ENCODE results near the gene DSG3.

DSG3 gene, protein sequence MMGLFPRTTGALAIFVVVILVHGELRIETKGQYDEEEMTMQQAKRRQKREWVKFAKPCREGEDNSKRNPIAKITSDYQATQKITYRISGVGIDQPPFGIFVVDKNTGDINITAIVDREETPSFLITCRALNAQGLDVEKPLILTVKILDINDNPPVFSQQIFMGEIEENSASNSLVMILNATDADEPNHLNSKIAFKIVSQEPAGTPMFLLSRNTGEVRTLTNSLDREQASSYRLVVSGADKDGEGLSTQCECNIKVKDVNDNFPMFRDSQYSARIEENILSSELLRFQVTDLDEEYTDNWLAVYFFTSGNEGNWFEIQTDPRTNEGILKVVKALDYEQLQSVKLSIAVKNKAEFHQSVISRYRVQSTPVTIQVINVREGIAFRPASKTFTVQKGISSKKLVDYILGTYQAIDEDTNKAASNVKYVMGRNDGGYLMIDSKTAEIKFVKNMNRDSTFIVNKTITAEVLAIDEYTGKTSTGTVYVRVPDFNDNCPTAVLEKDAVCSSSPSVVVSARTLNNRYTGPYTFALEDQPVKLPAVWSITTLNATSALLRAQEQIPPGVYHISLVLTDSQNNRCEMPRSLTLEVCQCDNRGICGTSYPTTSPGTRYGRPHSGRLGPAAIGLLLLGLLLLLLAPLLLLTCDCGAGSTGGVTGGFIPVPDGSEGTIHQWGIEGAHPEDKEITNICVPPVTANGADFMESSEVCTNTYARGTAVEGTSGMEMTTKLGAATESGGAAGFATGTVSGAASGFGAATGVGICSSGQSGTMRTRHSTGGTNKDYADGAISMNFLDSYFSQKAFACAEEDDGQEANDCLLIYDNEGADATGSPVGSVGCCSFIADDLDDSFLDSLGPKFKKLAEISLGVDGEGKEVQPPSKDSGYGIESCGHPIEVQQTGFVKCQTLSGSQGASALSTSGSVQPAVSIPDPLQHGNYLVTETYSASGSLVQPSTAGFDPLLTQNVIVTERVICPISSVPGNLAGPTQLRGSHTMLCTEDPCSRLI

GRCh38 chr18:31447530-31448191, at the start of gene DSG3:
DSG3 (plus strand) TSS chr18:31447741; CDS start chr18:31447878, 137 bp downstream.
- DNase-seq (ENCODE audit: low read depth) = no peak

- DNase-seq (ENCODE audit: low read depth) = no peak
Measured at GRCh38 chr18:31398191-31398590, 49.4 kb upstream of the DSG3 start.

- DNase-seq (ENCODE audit: low read depth) = no peak
Measured at GRCh38 chr18:31399306-31400032, 48.1 kb upstream of the DSG3 start.

GRCh38 chr18:31401156-31402025, 46.1 kb upstream of the DSG3 start:
- no peak for DNase-seq (ENCODE audit: low read depth)

- no peak for DNase-seq (ENCODE audit: low read depth)
Measured at GRCh38 chr18:31402026-31402373, 45.5 kb upstream of the DSG3 start.

- DNase-seq (ENCODE audit: low read depth) = no peak
Measured at GRCh38 chr18:31403409-31403808, 44.1 kb upstream of the DSG3 start.

- DNase-seq (ENCODE audit: low read depth) = no peak
Measured at GRCh38 chr18:31407649-31408048, 39.9 kb upstream of the DSG3 start.

GRCh38 chr18:31409276-31409675, 38.3 kb upstream of the DSG3 start:
- no peak for DNase-seq (ENCODE audit: low read depth)

DNA sequence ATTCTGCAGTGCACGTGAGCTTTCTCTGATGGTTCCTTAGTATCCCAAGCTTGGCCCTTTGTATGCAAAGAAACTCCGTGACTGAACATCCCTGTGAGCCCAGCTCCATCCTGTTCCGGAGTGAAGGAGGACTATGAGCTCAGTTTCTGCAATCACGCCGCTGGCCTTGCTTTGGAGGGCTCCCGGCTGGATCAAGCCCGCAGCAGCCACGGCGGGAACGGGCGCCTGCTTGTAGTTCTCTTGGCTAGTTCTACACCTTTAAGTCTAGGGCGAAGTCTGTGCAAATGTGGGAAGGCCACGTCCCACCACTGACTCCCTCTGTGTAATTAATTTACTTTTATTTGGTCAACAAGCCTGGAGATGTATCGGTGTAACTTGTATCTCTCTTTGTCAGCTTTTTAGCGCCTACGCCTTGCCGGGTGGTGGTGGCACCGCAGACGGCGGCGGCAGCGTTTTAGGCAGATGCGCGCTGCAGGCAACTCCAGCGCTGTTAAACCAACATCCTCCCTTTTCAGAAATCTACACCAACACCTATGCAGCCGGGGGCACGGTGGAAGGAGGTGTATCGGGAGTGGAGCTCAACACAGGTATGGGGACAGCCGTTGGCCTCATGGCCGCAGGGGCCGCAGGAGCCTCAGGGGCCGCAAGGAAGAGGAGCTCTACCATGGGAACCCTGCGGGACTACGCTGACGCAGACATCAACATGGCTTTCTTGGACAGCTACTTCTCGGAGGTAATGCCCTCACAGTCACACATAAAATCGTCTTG, 36.6 kb upstream of the DSG3 start:
- DNase-seq (ENCODE audit: low read depth) = no peak

DNA sequence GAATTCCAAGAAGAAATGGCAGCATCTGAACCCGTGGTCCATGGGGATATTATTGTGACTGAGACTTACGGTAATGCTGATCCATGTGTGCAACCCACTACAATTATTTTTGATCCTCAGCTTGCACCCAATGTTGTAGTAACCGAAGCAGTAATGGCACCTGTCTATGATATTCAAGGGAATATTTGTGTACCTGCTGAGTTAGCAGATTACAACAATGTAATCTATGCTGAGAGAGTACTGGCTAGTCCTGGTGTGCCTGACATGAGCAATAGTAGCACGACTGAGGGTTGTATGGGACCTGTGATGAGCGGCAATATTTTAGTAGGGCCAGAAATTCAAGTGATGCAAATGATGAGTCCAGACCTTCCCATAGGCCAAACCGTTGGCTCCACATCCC, 34.4 kb upstream of the DSG3 start:
- no peak for DNase-seq (ENCODE audit: low read depth)

GRCh38 chr18:31417850-31418249, 29.7 kb upstream of the DSG3 start:
- DNase-seq (ENCODE audit: low read depth) = no peak

DNA sequence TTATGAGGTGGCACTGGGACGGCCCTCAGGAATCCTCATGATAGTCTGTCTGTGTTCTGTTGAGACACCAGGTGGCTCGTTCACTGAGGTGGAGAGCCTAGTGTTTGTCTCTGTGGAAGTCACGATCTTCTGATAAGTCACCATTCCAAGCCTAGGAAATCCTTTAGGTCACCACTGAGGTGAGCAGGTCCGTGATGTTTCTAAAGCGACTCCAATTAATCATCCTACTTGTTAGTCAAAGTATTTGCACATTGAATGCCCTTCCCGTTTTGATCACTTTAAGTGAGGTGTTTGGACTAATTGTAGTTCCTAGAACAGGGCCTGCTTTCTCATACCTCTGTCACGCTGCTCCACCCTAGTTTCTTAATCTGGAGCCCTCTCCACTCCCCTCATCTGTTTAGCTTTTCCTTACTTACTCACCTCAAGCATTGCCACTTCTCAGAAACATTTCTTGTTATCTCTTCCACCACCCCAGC, 28.0 kb upstream of the DSG3 start:
- no peak for DNase-seq (ENCODE audit: low read depth)

- DNase-seq (ENCODE audit: low read depth) = no peak
Measured at GRCh38 chr18:31420032-31420431, 27.5 kb upstream of the DSG3 start.

DNA sequence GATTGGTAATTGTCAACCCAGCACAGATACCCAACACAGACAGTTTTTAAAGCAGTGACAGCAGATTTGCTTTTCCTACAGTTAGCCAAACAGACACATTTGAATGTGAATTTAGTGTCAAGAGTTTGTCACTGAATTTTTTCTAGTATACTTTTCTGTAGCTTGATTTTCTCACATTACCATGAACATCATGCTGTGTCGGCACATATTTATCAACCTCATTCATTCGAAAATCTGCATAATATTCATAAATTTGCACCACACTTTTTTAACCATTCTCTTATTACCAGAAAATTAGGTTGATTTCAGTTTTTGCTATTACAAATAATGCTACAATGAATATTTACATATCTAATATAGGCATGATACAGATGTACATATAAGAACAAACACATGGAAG, 27.0 kb upstream of the DSG3 start:
- DNase-seq (ENCODE audit: low read depth) = no peak

- no peak for DNase-seq (ENCODE audit: low read depth)
Measured at GRCh38 chr18:31424383-31424988, 23.1 kb upstream of the DSG3 start.

DNA sequence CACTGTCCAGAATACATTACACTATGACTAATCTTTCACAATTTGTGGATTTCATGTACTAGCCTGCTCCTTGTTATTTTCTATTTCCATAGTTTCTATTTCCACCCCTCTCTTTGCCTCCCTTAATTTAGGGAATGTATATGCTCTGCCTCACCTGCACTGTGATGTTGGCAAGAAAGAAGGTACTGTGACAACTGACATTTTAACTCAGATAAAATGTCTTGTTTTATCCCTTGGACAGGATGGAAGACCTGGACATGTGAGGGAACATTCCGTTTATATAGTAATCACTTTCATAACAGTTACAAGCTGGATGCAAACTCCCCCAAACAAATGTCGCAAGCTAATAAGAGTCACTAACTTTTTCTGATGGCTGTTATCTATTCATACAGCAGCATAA, 21.5 kb upstream of the DSG3 start:
- DNase-seq (ENCODE audit: low read depth) = no peak

DNA sequence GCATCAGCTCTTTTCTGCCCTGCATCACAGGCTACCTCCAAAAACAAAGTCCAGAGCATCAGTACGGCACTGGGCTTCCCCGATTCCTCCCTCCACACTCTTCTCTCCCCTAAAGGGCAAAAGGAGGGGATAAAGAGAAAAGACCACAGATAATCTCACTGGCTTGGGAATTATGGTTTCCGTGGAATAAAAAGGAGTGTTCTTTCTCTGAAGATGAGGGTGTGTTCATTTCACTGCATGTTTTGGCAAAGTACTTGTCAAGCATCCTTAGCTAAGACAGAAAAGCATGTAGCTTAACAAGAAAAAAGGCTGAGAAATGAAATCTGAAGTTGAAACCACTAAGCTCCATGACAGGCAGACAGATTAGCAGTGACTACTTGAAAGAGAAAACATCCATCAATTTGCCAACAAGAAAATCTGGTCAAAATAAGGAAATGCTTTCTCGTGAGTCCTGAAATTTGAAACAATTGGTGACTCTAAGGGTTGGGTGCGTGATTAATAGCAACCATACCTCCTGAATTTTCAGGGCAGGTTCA, 20.6 kb upstream of the DSG3 start:
- no peak for DNase-seq (ENCODE audit: low read depth)

DNA sequence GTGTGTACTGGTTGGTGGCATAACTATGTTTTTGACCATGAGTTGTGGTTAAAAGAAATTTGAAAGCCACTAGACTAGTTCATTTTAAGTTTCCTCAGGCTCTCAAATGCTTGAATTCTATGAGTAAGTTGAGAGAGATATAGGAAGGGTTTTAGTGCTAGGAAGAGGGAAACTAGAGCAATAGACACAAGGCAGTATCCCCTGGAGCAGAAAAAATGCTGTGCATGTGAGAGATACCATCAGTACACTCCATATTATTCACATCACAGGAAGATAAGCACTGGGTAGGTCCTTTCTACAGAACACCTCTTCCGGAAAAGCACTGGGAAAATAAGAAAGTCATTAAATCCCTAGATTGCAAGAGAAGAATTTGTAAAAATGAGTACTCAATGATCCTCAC, 19.3 kb upstream of the DSG3 start:
- no peak for DNase-seq (ENCODE audit: low read depth)

- DNase-seq (ENCODE audit: low read depth) = no peak
Measured at GRCh38 chr18:31429623-31430022, 17.9 kb upstream of the DSG3 start.
